GM12874 (cell line): Measurements from ENCODE around the gene PRPS1.

ENCODE experiments used
- CTCF ChIP-seq: IDR thresholded peaks from 2 replicates; pipeline ENCODE4 v1.5.1; 2011; ENCODE audit warnings: low read depth, mild to moderate bottlenecking, control low read depth, low read length, moderate library complexity; ENCODE audit not compliant: insufficient read depth

The PRPS1 gene

GRCh38 chrX:107619885-107620322 is 8.4 kb upstream of the PRPS1 start:
- no peak for TF ChIP-seq CTCF

- no peak for TF ChIP-seq CTCF
Measured at GRCh38 chrX:107624893-107625292, 3.4 kb upstream of the PRPS1 start.

- TF ChIP-seq CTCF = no peak
Measured at GRCh38 chrX:107625739-107626138, 2.6 kb upstream of the PRPS1 start.

GRCh38 chrX:107626481-107626880 is 1.8 kb upstream of the PRPS1 start:
- no peak for TF ChIP-seq CTCF

- no peak for TF ChIP-seq CTCF
Measured at GRCh38 chrX:107626916-107627315, 1.4 kb upstream of the PRPS1 start.

GRCh38 chrX:107628662-107629539 is 591 bp downstream of the PRPS1 start:
- TF ChIP-seq CTCF = no peak

- no peak for TF ChIP-seq CTCF
Measured at GRCh38 chrX:107629540-107629909, 1.2 kb downstream of the PRPS1 start.
